PFSK-1 (cell line): ENCODE results near the gene CCDC9B.

Source experiments
- POLR2AphosphoS5 ChIP-seq: IDR thresholded peaks from 2 replicates; pipeline ENCODE4 v1.6.1; 2012; ENCODE audit warnings: low read depth, mild to moderate bottlenecking, control low read depth, low read length, moderate library complexity
- TAF1 ChIP-seq: IDR thresholded peaks from 2 replicates; pipeline ENCODE4 v1.6.1; 2012; ENCODE audit warnings: low read length, control low read depth, borderline replicate concordance; ENCODE audit not compliant: insufficient read depth
- TF ChIP-seq, protein P1 (sequence below), 2 experiments: IDR thresholded peaks; 2 replicates each; pipeline versions ENCODE4 v1.6.1 to v1.8.0; 2011 to 2012; ENCODE audit warnings: low read depth in 2 of 2, low read length in 2 of 2, control low read depth in 1 of 2, inconsistent platforms in 1 of 2, mild to moderate bottlenecking in 1 of 2, moderate library complexity in 1 of 2; ENCODE audit not compliant: insufficient read depth in 1 of 2

DNA sequence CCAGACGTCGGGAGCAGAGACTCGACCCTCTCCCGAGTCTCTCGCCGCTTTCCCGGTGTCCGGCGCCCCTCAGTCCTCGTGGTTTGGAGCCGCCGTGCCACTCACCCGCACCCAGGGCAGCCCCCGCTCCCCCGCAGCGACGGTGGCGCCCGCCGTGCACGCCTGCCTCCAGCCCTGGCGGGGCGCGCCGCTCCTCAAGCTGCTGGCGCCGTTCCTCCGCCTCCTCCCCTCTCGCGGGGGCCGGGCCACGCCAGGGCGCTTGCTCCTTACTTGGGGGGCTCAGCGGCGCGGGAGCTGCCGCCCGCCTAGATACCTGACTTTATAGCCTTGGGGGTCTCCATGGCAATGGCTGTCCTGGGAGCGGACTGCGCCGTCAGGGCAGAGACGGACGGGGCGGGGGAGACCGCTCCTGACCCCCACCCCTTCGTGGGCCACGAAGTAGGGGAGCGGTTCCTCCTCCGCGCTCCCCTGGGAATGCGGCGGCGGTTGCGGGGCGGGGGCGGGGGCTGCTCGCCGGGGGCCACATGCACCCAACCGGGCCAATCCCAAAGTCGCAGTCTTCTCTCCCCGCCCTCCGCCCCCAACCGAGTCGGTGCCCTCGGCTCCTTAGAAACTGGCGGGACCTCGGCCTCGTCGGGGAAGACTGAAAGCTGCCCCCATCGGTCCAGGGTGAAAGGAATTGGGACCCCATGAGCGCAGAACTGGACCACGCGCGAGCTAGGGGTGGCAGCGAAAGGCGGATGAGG lies 57.7 kb downstream of the CCDC9B start, which contains the start of gene ANKRD63:
- TF ChIP-seq, protein P1, sequence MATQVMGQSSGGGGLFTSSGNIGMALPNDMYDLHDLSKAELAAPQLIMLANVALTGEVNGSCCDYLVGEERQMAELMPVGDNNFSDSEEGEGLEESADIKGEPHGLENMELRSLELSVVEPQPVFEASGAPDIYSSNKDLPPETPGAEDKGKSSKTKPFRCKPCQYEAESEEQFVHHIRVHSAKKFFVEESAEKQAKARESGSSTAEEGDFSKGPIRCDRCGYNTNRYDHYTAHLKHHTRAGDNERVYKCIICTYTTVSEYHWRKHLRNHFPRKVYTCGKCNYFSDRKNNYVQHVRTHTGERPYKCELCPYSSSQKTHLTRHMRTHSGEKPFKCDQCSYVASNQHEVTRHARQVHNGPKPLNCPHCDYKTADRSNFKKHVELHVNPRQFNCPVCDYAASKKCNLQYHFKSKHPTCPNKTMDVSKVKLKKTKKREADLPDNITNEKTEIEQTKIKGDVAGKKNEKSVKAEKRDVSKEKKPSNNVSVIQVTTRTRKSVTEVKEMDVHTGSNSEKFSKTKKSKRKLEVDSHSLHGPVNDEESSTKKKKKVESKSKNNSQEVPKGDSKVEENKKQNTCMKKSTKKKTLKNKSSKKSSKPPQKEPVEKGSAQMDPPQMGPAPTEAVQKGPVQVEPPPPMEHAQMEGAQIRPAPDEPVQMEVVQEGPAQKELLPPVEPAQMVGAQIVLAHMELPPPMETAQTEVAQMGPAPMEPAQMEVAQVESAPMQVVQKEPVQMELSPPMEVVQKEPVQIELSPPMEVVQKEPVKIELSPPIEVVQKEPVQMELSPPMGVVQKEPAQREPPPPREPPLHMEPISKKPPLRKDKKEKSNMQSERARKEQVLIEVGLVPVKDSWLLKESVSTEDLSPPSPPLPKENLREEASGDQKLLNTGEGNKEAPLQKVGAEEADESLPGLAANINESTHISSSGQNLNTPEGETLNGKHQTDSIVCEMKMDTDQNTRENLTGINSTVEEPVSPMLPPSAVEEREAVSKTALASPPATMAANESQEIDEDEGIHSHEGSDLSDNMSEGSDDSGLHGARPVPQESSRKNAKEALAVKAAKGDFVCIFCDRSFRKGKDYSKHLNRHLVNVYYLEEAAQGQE (IDR thresholded peaks at IDR 0.05; ENCODE audit: insufficient read depth in 1 of 2, low read depth in 2 of 2, low read length in 2 of 2), result no peak
- TF ChIP-seq POLR2AphosphoS5 (no peak), TAF1 (no peak)
